CD4-positive, alpha-beta T cell treated with Interleukin-17A for 4 hours (primary cell): ENCODE measurements around the gene ZBTB39.
"Not testable (repeated sequence)": the region's sequence is repeated elsewhere in the genome, so short reads cannot be mapped to it uniquely, and the experiment has no call there.

Experiments used
- DNase-seq: peaks from one replicate; pipeline ENCODE4 v3.0.0-alpha.2; 2020; ENCODE audit warnings: mixed read lengths

Gene ZBTB39

GRCh38 chr12:57029457-57029856, 23.1 kb upstream of the ZBTB39 start:
- DNase-seq, result no peak

- peak; percentile 19 for DNase-seq
Measured at GRCh38 chr12:57027805-57028153, 21.4 kb upstream of the ZBTB39 start.

GRCh38 chr12:57027011-57027804, 20.9 kb upstream of the ZBTB39 start:
- DNase-seq, result peak; percentile 37

GRCh38 chr12:57025196-57025595, 18.9 kb upstream of the ZBTB39 start:
- DNase-seq, result no peak

GRCh38 chr12:57022324-57022723, 16.0 kb upstream of the ZBTB39 start:
- DNase-seq, result not testable (repeated sequence)

- no peak for DNase-seq
Measured at GRCh38 chr12:57019983-57020719, 13.8 kb upstream of the ZBTB39 start.

- DNase-seq, result no peak
Measured at GRCh38 chr12:57018906-57019305, 12.6 kb upstream of the ZBTB39 start.

- not testable (repeated sequence) for DNase-seq
Measured at GRCh38 chr12:57018353-57018752, 12.0 kb upstream of the ZBTB39 start.

GRCh38 chr12:57016348-57016747, 10.0 kb upstream of the ZBTB39 start, which contains the start of gene TAC3:
TSS of gene TAC3 (minus strand) at chr12:57016529. CDS start at chr12:57015797, 732 bp downstream.
- DNase-seq, result no peak

GRCh38 chr12:57012600-57013465, 6.5 kb upstream of the ZBTB39 start:
- no peak for DNase-seq

GRCh38 chr12:57011438-57012424, 5.4 kb upstream of the ZBTB39 start:
- peak; percentile 32 for DNase-seq

GRCh38 chr12:57010627-57011247, 4.4 kb upstream of the ZBTB39 start:
- DNase-seq, result no peak

GRCh38 chr12:57009949-57010626, 3.7 kb upstream of the ZBTB39 start:
- no peak for DNase-seq

- peak; percentile 21 for DNase-seq
Measured at GRCh38 chr12:57008178-57008577, 1.8 kb upstream of the ZBTB39 start.

- DNase-seq, result peak; percentile 56
Measured at GRCh38 chr12:57006809-57007475, 596 bp upstream of the ZBTB39 start.

GRCh38 chr12:57004651-57005050, 1.7 kb downstream of the ZBTB39 start:
- no peak for DNase-seq

GRCh38 chr12:57003395-57003794, 3.0 kb downstream of the ZBTB39 start:
- no peak for DNase-seq

- peak; percentile 84 for DNase-seq
Measured at GRCh38 chr12:57001448-57001906, 4.9 kb downstream of the ZBTB39 start.

- no peak for DNase-seq
Measured at GRCh38 chr12:57000393-57000792, 6.0 kb downstream of the ZBTB39 start.

GRCh38 chr12:56999456-56999855, 6.9 kb downstream of the ZBTB39 start:
- no peak for DNase-seq
